Neural progenitor cell (in vitro differentiated cells): ENCODE measurements around the gene HYOU1.
"Not testable (repeated sequence)": the region's sequence is repeated elsewhere in the genome, so short reads cannot be mapped to it uniquely, and the experiment has no call there.

Experiments used
- CTCF ChIP-seq: fragments of 200-600 bp; sonication (generic); IDR thresholded peaks from 2 replicates; pipeline ENCODE4 v1.5.1; 2017; ENCODE audit warnings: antibody characterized with exemption, mild to moderate bottlenecking
- EZH2 ChIP-seq: fragments of 200-600 bp; sonication (generic); IDR thresholded peaks from 2 replicates; pipeline ENCODE4 v1.6.1; 2017; ENCODE audit warnings: antibody characterized with exemption, mild to moderate bottlenecking, moderate library complexity

- TF ChIP-seq EZH2, CTCF: not testable (repeated sequence)
Measured at GRCh38 chr11:119059128-119059527, 2.1 kb upstream of the HYOU1 start.
